ENCODE results near the gene RIPOR2.

Gene RIPOR2

GRCh38 chr6:24821860-24822444, 113.8 kb downstream of the RIPOR2 start:
- DNase-seq, result no peak
- Histone ChIP-seq H3K4me3 (ENCODE audit: low read depth, low read length) (no peak overlapping the region), H3K27ac (no peak overlapping the region), H3K27me3 (replicated peaks) (no peaks in the 10 kb centered on the region), H3K36me3 (replicated peaks) (no peaks in the 10 kb centered on the region)
- TF ChIP-seq CTCF (IDR thresholded peaks at IDR 0.05; ENCODE audit: low read depth, low read length, missing control alignments), result no peak
- in situ Hi-C loops (cut with HindIII; ENCODE audit: low pct_ligation_motif_present, low sequenced_read_pairs), result no loop called here

DNA sequence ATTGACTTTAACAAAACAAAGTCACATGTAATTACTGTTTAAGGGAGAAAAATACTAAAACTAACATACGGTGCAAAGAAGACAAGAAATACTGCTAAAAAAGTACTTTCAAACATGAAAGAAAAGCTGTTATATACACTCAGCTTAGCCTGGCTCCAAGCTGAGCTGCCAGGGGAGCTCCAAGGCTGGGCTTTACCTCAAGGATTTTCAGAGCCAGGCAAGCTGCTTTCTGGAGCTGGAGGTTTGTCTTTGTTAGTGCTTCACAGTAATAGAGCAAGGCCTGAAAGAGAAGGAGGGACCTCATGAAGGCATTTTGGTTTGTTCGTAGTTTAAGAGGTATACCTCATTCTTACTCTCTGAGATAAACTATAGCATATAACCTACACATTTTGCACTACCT, 117.4 kb downstream of the RIPOR2 start:
- TF ChIP-seq CTCF (IDR thresholded peaks at IDR 0.05; ENCODE audit: low read depth, low read length, missing control alignments), result no peak
- DNase-seq, result no peak
- in situ Hi-C loops (cut with HindIII; ENCODE audit: low pct_ligation_motif_present, low sequenced_read_pairs), result no loop called here
- no peak overlapping the region for H3K4me3 ChIP-seq (ENCODE audit: low read depth, low read length)
- H3K36me3 ChIP-seq (replicated peaks), result no peaks in the 10 kb centered on the region
- no peaks in the 10 kb centered on the region for H3K27me3 ChIP-seq (replicated peaks)
- no peak overlapping the region for H3K27ac ChIP-seq

DNA sequence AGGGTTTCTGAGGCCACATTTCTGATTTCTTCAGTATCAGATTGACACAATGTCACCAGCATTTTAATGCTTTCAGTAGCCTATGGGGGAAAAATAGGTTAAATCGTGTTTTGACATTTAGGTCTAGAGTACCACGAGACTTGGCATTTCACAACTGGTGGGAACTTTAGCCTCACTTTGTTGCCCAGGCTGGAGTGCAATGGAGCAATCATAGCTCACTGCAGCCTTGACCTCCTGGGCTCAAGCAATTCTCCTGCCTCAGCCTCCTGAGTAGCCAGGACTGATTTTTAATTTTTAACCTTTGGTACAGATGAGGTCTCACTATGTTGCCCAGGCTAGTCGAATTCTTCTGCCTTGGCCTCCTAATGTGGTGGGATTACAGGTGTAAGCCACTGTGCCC, 126.0 kb downstream of the RIPOR2 start:
- in situ Hi-C loops (cut with HindIII; ENCODE audit: low pct_ligation_motif_present, low sequenced_read_pairs), result no loop called here
- no peak for DNase-seq
- no peak for TF ChIP-seq CTCF (IDR thresholded peaks at IDR 0.05; ENCODE audit: low read depth, low read length, missing control alignments)
- no peaks in the 10 kb centered on the region for H3K36me3 ChIP-seq (replicated peaks)
- H3K27me3 ChIP-seq (replicated peaks), result no peaks in the 10 kb centered on the region
- no peak overlapping the region for H3K4me3 ChIP-seq (ENCODE audit: low read depth, low read length)
- H3K27ac ChIP-seq, result no peak overlapping the region

- TF ChIP-seq CTCF (IDR thresholded peaks at IDR 0.05; ENCODE audit: low read depth, low read length, missing control alignments), result no peak
- no peak overlapping the region for H3K4me3 ChIP-seq (ENCODE audit: low read depth, low read length)
- H3K27me3 ChIP-seq (replicated peaks), result no peaks in the 10 kb centered on the region
- no peaks in the 10 kb centered on the region for H3K36me3 ChIP-seq (replicated peaks)
- DNase-seq, result no peak
- in situ Hi-C loops (cut with HindIII; ENCODE audit: low pct_ligation_motif_present, low sequenced_read_pairs), result no loop called here
- no peak overlapping the region for H3K27ac ChIP-seq
These were observed 128.2 kb downstream of the RIPOR2 start for GRCh38 chr6:24807584-24807983.

GRCh38 chr6:24802271-24803059, 133.3 kb downstream of the RIPOR2 start:
- Histone ChIP-seq H3K27me3 (replicated peaks) (no peaks in the 10 kb centered on the region), H3K27ac (no peak overlapping the region), H3K36me3 (replicated peaks) (no peaks in the 10 kb centered on the region), H3K4me3 (ENCODE audit: low read depth, low read length) (no peak overlapping the region)
- DNase-seq, result no peak
- no peak for TF ChIP-seq CTCF (IDR thresholded peaks at IDR 0.05; ENCODE audit: low read depth, low read length, missing control alignments)
- in situ Hi-C loops (cut with HindIII; ENCODE audit: low pct_ligation_motif_present, low sequenced_read_pairs), result no loop called here
